GM18505 (cell line): ENCODE data around the gene FAM20B.

Experiments
- ATAC-seq: cut with Tn5 transposase; IDR thresholded peaks from one replicate; pipeline ENCODE4 v1.9.1; 2021; ENCODE audit not compliant: unreplicated experiment
- POLR2A ChIP-seq: IDR thresholded peaks from 4 replicates; pipeline ENCODE4 v1.6.1; 2011; ENCODE audit warnings: borderline replicate concordance; ENCODE audit not compliant: insufficient read depth, insufficient read length; ENCODE audit errors: extremely low read depth

FAM20B gene

GRCh38 chr1:179055937-179056336 is 30.2 kb downstream of the FAM20B start:
- no peak for ATAC-seq
- no peak for TF ChIP-seq POLR2A

- TF ChIP-seq POLR2A: no peak
- ATAC-seq: no peak
These were observed 33.1 kb downstream of the FAM20B start for GRCh38 chr1:179058487-179059483.

GRCh38 chr1:179061360-179062282 is 35.9 kb downstream of the FAM20B start:
- TF ChIP-seq POLR2A: no peak
- no peak for ATAC-seq

- no peak for TF ChIP-seq POLR2A
- no peak for ATAC-seq
These were observed 40.8 kb downstream of the FAM20B start for GRCh38 chr1:179066471-179066870.

- TF ChIP-seq POLR2A: no peak
- ATAC-seq: no peak
These were observed 51.7 kb downstream of the FAM20B start for GRCh38 chr1:179077396-179077795.

GRCh38 chr1:179079113-179079761 is 53.5 kb downstream of the FAM20B start:
- no peak for ATAC-seq

GRCh38 chr1:179080866-179081686 is 55.4 kb downstream of the FAM20B start:
- ATAC-seq: peak; percentile 30

More at GRCh38 chr1:179079113-179079761, 53.5 kb downstream of the FAM20B start:
- TF ChIP-seq POLR2A: no peak

GRCh38 chr1:179081687-179082332 is 56.1 kb downstream of the FAM20B start, which contains the start of gene TOR3A:
Gene TOR3A (plus strand): TSS chr1:179082070. CDS start chr1:179082129, 59 bp downstream.
- peak; percentile 96 for TF ChIP-seq POLR2A

More at GRCh38 chr1:179080866-179081686, 55.4 kb downstream of the FAM20B start:
- TF ChIP-seq POLR2A: no peak

GRCh38 chr1:179082333-179082998 is 56.8 kb downstream of the FAM20B start:
- peak; percentile 22 for ATAC-seq
- TF ChIP-seq POLR2A: peak; percentile 17

More at GRCh38 chr1:179081687-179082332, 56.1 kb downstream of the FAM20B start, which contains the start of gene TOR3A:
- peak; percentile 91 for ATAC-seq

- no peak for TF ChIP-seq POLR2A
- no peak for ATAC-seq
These were observed 57.3 kb downstream of the FAM20B start for GRCh38 chr1:179082999-179083335.

GRCh38 chr1:179083533-179083932 is 57.8 kb downstream of the FAM20B start:
- no peak for ATAC-seq
- no peak for TF ChIP-seq POLR2A
